SU-DHL-6 (cell line): ENCODE measurements around the gene RAP1GAP2.

Experiments
- EZH2phosphoT487 ChIP-seq: fragments of 200-600 bp; sonication (generic), shearing (Covaris generic); conservative IDR thresholded peaks from 2 replicates; pipeline ENCODE4 v1.6.1; 2018; ENCODE audit warnings: mild to moderate bottlenecking, antibody characterized with exemption, low read length, moderate library complexity, mixed read lengths
- TF ChIP-seq, protein P1 (sequence below): fragments of 200-600 bp; sonication (generic); IDR thresholded peaks from one replicate; pipeline ENCODE4 v1.5.1; 2017; ENCODE audit warnings: antibody characterized with exemption, mild to moderate bottlenecking, low read length, moderate library complexity; ENCODE audit not compliant: insufficient read depth, poor library complexity, severe bottlenecking

DNA sequence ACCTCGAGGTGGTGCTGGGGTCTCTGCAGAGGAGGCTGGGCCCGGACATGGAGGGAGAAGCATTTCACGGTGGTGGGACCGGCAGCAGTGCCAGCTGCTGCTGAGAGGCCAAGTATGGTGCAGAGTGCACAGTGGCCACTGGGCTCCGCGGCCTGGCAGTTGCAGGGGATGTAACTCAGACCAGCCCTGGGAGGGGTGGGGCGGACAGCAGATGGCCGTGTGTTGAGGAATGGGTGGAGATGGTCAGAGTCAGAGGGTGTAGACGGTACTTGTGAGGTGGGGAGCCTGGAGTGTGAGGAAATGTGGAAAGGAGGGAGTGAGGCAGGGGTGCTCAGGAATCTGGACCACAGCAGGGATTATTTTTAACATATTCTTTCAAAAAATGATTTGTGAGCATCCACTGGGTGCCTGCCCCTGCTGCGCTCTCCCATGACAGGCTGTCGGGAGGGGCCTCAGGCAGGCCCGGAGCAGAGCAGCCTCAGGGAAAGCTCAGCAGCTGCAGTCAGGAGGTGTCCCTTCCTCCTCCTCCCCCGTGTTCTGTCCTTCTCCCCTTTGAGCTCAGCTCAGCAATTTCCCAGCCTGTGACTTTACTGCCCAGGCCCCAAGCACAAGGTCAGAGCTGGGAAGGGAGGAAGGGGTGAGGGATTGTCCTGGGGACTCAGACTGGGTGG, 113.1 kb downstream of the RAP1GAP2 start:
- no peak for TF ChIP-seq EZH2phosphoT487
- TF ChIP-seq, protein P1, sequence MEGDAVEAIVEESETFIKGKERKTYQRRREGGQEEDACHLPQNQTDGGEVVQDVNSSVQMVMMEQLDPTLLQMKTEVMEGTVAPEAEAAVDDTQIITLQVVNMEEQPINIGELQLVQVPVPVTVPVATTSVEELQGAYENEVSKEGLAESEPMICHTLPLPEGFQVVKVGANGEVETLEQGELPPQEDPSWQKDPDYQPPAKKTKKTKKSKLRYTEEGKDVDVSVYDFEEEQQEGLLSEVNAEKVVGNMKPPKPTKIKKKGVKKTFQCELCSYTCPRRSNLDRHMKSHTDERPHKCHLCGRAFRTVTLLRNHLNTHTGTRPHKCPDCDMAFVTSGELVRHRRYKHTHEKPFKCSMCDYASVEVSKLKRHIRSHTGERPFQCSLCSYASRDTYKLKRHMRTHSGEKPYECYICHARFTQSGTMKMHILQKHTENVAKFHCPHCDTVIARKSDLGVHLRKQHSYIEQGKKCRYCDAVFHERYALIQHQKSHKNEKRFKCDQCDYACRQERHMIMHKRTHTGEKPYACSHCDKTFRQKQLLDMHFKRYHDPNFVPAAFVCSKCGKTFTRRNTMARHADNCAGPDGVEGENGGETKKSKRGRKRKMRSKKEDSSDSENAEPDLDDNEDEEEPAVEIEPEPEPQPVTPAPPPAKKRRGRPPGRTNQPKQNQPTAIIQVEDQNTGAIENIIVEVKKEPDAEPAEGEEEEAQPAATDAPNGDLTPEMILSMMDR, result no peak
